Cardiac septum (tissue), 1 donor: ENCODE results near the gene FAM13C. TPM values are rescaled to one million over a fixed set of nuclear protein-coding genes. Genes with fewer than 3 reads are reported as not detected.

Experiments
- DNase-seq: peaks from one replicate; pipeline ENCODE4 v3.0.0-alpha.2; 2020; ENCODE audit warnings: low spot score
- intact Hi-C: fragments of 100-400 bp; cut with DNase I; formaldehyde crosslinking; loops from one replicate; pipeline ENCODE4 v1.14.0; 2022
- total RNA-seq: library from RNA; stranded (reverse); fragmentation: NEBNext Ultra II Directional; extraction: Animal tissue kit (Norgen Biotek cat#: 25700); gene quantifications from one replicate; pipeline ENCODE4 v1.2.1, GENCODE V29; 2021
- donor health status: DM: no; HTN: no; CAD: no.

FAM13C gene
- total RNA-seq, 1 donor from 2014 or later: 7.5 TPM

- DNase-seq: no peak
- intact Hi-C loops: no loop called here
These were observed 39.3 kb downstream of the FAM13C start for GRCh38 chr10:59323036-59323459.

GRCh38 chr10:59322131-59322530, 40.2 kb downstream of the FAM13C start:
- DNase-seq: no peak
- intact Hi-C loops: no loop called here

- intact Hi-C loops: no loop called here
- DNase-seq: no peak
These were observed 42.0 kb downstream of the FAM13C start for GRCh38 chr10:59320355-59320754.

GRCh38 chr10:59319854-59320253, 42.5 kb downstream of the FAM13C start:
- no peak for DNase-seq
- intact Hi-C loops: no loop called here

- intact Hi-C loops: no loop called here
- no peak for DNase-seq
These were observed 45.3 kb downstream of the FAM13C start for GRCh38 chr10:59317066-59317465.

GRCh38 chr10:59315465-59315864, 46.9 kb downstream of the FAM13C start:
- intact Hi-C loops: loop anchor here (2.0 kb wide), 1 partner anchor 47 kb away; the partner anchor contains the start of gene FAM13C
- DNase-seq: no peak

DNA sequence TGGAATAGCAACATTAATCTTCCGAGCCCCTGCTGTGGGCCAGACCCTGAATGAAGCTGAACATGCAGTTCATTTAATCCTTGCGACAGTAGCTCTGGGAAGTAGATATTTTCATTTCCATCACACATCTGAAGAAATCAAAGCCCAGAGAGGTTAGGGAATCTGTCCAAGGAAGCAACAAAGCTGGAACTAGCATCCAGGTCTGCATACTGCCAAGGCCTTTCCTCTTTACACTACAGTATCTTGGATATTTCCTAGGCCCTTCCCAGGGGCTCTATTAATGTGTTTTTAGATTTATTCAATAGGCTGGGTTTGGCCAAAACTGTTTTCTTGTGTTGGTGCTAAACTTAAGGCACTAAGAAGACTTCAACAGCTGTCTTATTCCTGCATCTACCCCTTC, 48.1 kb downstream of the FAM13C start:
- intact Hi-C loops: loop anchor here (2.0 kb wide), 1 partner anchor 49 kb away; the partner anchor contains the start of gene FAM13C
- no peak for DNase-seq

GRCh38 chr10:59312247-59312646, 50.1 kb downstream of the FAM13C start:
- DNase-seq: no peak

DNA sequence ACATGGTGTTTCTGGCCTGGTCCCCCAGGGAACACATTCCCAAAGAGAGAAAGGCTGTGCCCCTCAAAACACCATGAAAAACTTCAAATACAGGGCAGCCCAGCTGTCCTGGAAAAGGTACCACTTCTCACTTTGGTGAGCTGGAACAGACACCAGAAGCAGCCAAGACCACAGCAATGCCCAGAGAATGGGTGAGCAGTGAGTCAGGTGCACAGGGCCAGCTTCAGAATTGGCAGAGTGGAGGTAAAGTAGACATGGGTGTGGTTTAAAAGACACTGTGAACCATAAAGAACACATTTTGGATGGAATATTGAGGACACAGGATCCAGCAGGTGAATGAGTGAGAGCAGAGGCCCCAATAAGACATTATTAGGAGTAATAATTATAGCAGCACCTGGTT, 51.3 kb downstream of the FAM13C start:
- no peak for DNase-seq
- intact Hi-C loops: no loop called here

More at GRCh38 chr10:59312247-59312646, 50.1 kb downstream of the FAM13C start:
- intact Hi-C loops: no loop called here

- intact Hi-C loops: no loop called here
- DNase-seq: no peak
These were observed 51.9 kb downstream of the FAM13C start for GRCh38 chr10:59310324-59310914.

GRCh38 chr10:59304521-59305097, 57.7 kb downstream of the FAM13C start:
- intact Hi-C loops: loop anchor here (10.0 kb wide), 1 partner anchor 60 kb away; no protein-coding TSS in a partner anchor
- no peak for DNase-seq

GRCh38 chr10:59303018-59303417, 59.3 kb downstream of the FAM13C start:
- DNase-seq: no peak
- intact Hi-C loops: loop anchor here (10.0 kb wide), 1 partner anchor 58 kb away; no protein-coding TSS in a partner anchor

DNA sequence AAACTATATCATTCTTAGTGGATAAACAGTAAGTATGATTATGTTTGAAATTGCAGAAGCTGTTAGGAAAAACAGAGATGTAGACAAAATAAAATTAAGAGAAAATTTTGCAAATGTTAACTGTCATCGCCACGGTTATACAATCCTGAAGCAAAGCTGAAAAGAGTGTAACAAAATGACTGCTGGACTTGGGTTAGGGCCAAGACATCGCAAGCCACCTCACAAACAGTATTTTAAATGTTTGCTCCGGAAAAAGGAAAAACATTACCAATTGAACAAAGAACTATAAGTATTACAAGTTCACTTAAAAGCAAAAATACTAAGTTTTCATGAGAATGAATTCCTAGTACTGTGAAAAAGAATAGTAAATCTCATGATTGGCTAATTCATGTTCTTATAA, 60.0 kb downstream of the FAM13C start:
- intact Hi-C loops: loop anchor here (10.0 kb wide), 1 partner anchor 58 kb away; no protein-coding TSS in a partner anchor
- DNase-seq: no peak

GRCh38 chr10:59301067-59301754, 61.1 kb downstream of the FAM13C start:
- DNase-seq: no peak
- intact Hi-C loops: loop anchor here (10.0 kb wide), 1 partner anchor 56 kb away; no protein-coding TSS in a partner anchor

GRCh38 chr10:59300386-59300785, 62.0 kb downstream of the FAM13C start:
- intact Hi-C loops: loop anchor here (10.0 kb wide), 1 partner anchor 56 kb away; no protein-coding TSS in a partner anchor
- no peak for DNase-seq

- intact Hi-C loops: loop anchor here (10.0 kb wide), 1 partner anchor 55 kb away; no protein-coding TSS in a partner anchor
- no peak for DNase-seq
These were observed 62.4 kb downstream of the FAM13C start for GRCh38 chr10:59299933-59300332.

DNA sequence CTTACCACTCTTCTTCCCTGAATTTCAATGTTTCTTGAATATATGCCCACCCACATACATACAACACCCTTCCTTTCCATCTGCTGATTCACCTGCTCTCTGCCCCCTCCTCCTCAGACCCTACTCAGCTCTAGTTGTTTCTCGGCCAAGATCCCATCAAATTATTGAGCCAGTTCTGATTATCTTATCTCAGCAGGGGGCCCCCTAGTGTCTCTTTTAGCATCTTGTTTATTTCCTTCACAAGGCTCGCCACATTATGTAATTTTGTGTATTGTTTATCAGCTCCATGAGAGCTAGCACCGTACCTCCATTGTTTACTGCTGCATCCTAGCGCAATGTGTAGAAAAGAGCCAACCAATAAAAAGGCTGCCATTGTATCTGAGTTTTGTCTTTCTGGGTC, 71.9 kb downstream of the FAM13C start:
- no peak for DNase-seq
- intact Hi-C loops: no loop called here

DNA sequence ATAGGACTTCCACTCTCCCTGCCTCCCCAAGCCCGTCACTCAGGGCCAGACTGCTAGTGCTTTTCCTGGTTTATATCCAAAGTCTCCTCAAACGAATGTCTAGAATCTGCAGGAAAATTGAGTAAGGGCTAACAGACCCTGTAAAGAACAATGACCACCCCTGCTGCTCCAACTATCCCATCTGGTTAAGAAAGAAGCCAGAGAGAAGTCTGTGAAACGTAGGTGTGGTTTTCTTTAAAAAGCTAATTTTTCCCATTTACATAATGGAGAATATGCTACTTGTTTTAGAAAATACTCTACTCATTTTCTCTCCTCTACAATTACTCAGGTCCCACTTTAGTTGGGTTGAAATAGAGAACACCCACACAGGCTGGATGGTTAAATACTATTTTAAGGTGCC, 72.5 kb downstream of the FAM13C start:
- intact Hi-C loops: no loop called here
- DNase-seq: no peak

- intact Hi-C loops: no loop called here
- DNase-seq: no peak
These were observed 74.6 kb downstream of the FAM13C start for GRCh38 chr10:59287587-59288255.

DNA sequence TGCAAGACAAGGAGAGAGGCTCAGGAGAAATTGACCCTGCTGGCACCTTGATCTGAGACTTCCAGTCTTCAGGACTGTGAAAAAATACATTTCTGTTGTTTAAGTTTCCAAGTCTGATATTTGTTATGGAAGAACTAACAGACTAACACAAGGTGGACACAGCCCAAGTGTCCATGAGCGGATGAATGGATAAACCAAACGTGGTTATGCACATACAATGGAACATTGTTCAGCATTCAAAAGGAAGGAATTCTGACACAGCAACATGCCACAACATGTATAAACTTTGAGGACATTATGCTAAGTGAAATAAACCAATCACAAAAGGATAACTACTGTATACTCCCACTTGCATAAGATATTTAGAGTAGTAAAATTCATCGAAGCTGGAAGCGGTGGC, 76.5 kb downstream of the FAM13C start:
- no peak for DNase-seq
- intact Hi-C loops: no loop called here
